Uterus (tissue), 2 donors: ENCODE measurements around the gene DDX51.

Experiments
- CTCF ChIP-seq, 4 experiments: fragments of 200-600 bp in 2 of 4; fragments of 450-650 bp in 2 of 4; sonication (generic) in 2 of 4; IDR thresholded peaks; one replicate each; pipeline ENCODE4 v1.5.1; 2016 to 2019; ENCODE audit warnings: antibody characterized with exemption in 4 of 4, mild to moderate bottlenecking in 2 of 4, moderate library complexity in 1 of 4
- POLR2A ChIP-seq, 2 donors: fragments of 450-650 bp; IDR thresholded peaks; one replicate each; pipeline ENCODE4 v1.6.1; 2016; ENCODE audit warnings: antibody characterized with exemption in 2 of 2, mild to moderate bottlenecking in 1 of 2, moderate library complexity in 1 of 2

GRCh38 chr12:132170637-132171292 lies 26.6 kb upstream of the DDX51 start:
- TF ChIP-seq POLR2A (IDR thresholded peaks at IDR 0.05) (no peak), CTCF (IDR thresholded peaks at IDR 0.05) (no peak)
